Mononuclear cell (primary cell): ENCODE data around the gene DLX2. TPM values are rescaled to one million over a fixed set of nuclear protein-coding genes. Genes with fewer than 3 reads are reported as not detected.

ENCODE experiments used
- H3K27me3 ChIP-seq: 2 replicates; pipeline ENCODE4 v1.6.0; 2011; ENCODE audit warnings: low read length, control low read depth; ENCODE audit not compliant: insufficient read depth
- H3K4me1 ChIP-seq: 2 replicates; pipeline ENCODE4 v1.5.1; 2011; ENCODE audit warnings: mild to moderate bottlenecking, low read length, control low read depth; ENCODE audit not compliant: insufficient read depth
- H3K4me3 ChIP-seq: 2 replicates; pipeline ENCODE4 v1.5.1; 2011; ENCODE audit warnings: mild to moderate bottlenecking, low read length, moderate library complexity
- H3K9me3 ChIP-seq: 2 replicates; pipeline ENCODE4 v1.5.1; 2011; ENCODE audit warnings: low read depth, mild to moderate bottlenecking, control low read depth, low read length
- total RNA-seq: library from RNA; depleted of rRNA; stranded (reverse); fragments of >200 nt; gene quantifications from one replicate; pipeline ENCODE4 v1.2.3, GENCODE V29; 2012

Gene DLX2
- total RNA-seq, 1 donor: not detected

- Histone ChIP-seq H3K4me3 (no peak overlapping the region), H3K27me3 (peaks cover 97% of the 10 kb centered on the region), H3K4me1 (peaks cover 77% of the 10 kb centered on the region), H3K9me3 (no peaks in the 10 kb centered on the region)
Measured at GRCh38 chr2:172100080-172100934, 2.4 kb downstream of the DLX2 start.

GRCh38 chr2:172099472-172100079 lies 3.1 kb downstream of the DLX2 start:
- peaks cover 84% of the 10 kb centered on the region for H3K4me1 ChIP-seq
- H3K9me3 ChIP-seq: no peaks in the 10 kb centered on the region
- H3K4me3 ChIP-seq: no peak overlapping the region
- H3K27me3 ChIP-seq: peaks cover 97% of the 10 kb centered on the region

- Histone ChIP-seq H3K27me3 (peaks cover 97% of the 10 kb centered on the region), H3K9me3 (no peaks in the 10 kb centered on the region), H3K4me1 (peaks cover 89% of the 10 kb centered on the region), H3K4me3 (no peak overlapping the region)
Measured at GRCh38 chr2:172098650-172099471, 3.8 kb downstream of the DLX2 start.

DNA sequence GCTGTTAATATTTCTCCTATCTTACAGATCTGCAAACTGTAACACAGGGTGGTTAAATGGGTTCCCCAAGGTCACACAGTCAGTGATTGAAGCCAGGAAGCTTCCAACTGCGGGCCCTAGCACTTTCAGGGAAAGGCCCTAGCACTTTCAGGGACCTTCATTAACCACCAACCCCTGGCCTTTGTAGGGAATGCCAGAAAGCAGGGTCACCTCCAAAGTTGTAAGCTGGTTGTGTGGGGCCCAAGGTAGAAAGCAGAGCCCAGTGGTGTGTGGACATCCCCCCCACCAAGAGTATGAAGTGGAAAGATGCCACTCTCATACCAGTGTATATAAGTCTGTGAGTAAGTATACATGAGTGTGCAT lies 4.4 kb downstream of the DLX2 start:
- no peaks in the 10 kb centered on the region for H3K9me3 ChIP-seq
- peaks cover 97% of the 10 kb centered on the region for H3K27me3 ChIP-seq
- H3K4me3 ChIP-seq: no peak overlapping the region

DNA sequence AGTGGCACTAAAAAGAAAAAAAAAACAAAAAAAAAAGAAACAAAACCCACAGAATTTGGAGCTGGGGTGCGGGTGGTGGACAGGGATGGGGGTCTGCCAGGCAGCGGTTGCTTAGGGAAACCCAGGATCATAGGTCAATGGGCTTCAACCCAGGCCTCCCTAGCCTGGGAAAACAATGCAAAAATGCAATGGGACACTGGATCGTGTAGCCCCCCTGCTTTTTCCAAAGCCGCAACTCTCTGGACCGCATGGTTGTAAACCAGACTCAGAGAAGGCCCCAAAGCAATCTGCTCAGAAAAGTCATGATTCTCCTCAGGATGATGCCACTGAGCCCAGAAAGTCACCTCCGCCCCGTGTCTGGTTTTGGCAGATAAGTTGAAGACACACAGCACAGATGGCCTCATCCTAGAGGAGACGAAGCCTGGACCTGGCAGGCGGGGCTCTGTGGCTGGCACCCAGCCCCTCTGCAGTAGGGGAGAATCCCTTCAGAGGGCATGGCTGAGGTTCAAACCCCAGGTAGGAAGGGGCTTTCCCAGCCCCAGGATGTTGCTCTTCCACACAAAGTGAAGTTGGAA lies 5.1 kb downstream of the DLX2 start:
- Histone ChIP-seq H3K27me3 (peaks cover 98% of the 10 kb centered on the region), H3K4me1 (peaks cover 78% of the 10 kb centered on the region), H3K4me3 (no peak overlapping the region), H3K9me3 (no peaks in the 10 kb centered on the region)

More for the DNA sequence above, 4.4 kb downstream of the DLX2 start:
- H3K4me1 ChIP-seq: peaks cover 84% of the 10 kb centered on the region

- no peaks in the 10 kb centered on the region for H3K9me3 ChIP-seq
- no peak overlapping the region for H3K4me3 ChIP-seq
- H3K4me1 ChIP-seq: peaks cover 71% of the 10 kb centered on the region
Measured at GRCh38 chr2:172096626-172097547, 5.8 kb downstream of the DLX2 start.

DNA sequence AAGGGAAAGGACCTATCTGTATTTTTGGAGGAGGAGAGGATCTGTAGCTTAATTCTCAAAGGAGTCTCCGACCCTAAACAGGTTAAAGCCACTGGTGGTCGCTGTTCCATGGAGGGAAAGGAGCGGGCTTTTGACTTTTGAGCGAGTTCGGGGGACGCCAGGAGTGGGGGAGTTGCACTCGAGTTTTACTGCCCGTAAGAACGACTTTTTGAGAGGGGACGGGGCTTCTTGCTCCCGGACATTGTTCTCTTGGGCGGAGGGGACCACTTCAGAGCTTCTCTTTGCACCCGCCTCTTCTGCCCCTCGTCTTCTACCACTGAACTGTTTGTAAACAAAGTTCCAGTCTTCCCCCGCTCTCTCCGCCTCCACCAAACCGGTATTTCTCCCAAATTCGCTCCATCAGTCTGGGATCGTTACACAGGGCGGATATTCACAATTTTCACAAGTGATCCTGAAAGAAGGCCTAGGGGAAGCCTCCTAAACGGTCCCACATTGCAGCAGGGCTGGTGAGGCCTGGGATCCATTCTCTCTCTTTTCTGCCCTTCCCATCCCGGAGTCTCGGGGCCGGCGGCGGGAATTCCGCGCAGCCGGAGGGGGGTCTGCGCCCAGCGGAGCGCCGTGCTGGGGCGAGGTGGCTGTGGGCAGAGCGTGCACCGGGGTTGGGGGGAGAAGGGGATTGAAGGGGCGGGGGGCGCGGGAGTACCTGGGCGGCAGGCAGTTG lies 6.6 kb downstream of the DLX2 start:
- H3K4me3 ChIP-seq: no peak overlapping the region
- peaks cover 63% of the 10 kb centered on the region for H3K4me1 ChIP-seq
- peaks cover 98% of the 10 kb centered on the region for H3K27me3 ChIP-seq
- H3K9me3 ChIP-seq: no peaks in the 10 kb centered on the region

More at GRCh38 chr2:172096626-172097547, 5.8 kb downstream of the DLX2 start:
- peaks cover 98% of the 10 kb centered on the region for H3K27me3 ChIP-seq

DNA sequence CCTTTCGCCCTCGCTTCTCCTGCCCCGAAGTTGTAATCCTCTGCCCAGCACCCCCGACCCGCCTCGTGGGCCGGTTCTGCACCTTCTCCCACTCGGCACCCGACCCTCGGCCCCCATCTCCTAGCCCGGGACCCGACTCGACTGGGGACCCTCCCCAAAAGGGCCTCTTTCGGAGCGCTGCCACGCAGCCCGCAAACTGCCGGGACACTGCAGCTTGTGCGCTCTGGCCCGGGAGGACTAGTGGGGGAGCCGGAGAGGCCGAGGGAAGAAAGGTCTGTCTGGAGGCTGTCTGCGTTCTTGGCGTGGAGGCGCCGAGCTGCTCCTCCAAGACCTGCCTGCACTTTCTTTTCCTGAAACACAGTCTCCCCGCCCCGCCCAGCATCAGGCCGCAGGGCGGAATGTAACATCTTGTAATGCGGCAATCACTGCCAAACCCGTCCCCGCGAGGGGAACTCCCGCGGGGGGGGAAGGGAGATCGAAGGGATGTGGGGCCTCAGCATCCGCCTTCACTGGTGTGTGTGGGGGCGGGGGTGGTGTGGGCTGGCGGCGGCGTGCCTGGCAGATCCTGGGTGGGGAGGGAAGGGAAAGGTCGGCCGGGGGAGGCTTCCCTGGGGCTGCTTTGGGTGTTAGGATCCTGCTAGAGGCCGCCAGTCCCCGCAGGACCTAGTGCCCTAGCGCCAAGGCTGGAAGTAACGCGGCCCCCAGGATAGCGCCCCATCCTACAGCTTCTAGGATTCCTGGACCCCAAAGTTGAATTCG lies 7.4 kb downstream of the DLX2 start:
- H3K4me1 ChIP-seq: peaks cover 55% of the 10 kb centered on the region
- H3K9me3 ChIP-seq: no peaks in the 10 kb centered on the region
- peak overlapping the region; percentile 28 for H3K4me3 ChIP-seq
- H3K27me3 ChIP-seq: peaks cover 97% of the 10 kb centered on the region

DNA sequence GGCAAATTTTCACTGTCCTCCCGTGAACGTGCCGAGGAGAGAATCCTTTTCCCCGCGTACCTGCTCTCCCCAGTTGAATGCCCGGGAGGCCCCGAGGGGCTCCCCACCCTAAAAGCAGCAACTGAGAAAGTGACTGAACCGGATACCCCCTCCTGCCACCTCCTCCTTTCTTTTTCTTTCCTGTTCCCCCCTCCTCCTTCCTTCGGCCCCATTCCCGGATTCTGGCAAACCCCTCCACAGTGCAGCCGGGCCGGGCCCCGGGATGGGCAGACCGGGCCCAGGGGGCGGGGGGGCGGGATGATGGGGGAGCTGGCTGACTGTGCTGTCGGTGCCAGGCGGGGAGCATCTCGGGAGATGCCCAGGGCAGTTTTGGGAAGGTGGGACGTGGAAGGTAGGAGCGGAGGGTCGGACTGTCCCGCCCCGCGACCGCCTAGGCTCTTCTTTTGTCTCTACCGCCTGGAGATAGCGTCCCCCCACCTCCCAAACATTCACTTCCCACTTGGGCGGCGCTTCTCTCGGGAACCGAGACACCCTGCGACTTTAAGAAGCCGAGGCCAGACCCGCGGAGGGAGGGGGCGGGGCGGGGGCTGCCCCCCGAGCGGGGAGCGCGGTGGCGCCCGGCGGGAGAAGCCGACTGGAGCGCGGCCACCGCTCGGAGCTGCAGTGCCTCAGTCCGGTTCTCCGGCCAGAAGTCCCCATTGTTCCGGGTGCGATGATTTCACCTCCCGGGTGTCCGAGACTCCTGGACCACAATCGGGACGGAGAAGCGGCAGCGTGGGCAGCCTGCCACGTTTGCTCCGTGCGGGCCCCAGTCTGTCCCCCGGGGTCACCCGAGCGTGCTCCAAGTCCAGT lies 8.2 kb downstream of the DLX2 start:
- Histone ChIP-seq H3K27me3 (peaks cover 97% of the 10 kb centered on the region), H3K4me1 (peaks cover 48% of the 10 kb centered on the region), H3K9me3 (no peaks in the 10 kb centered on the region), H3K4me3 (peak overlapping the region; percentile 28)

GRCh38 chr2:172093416-172094293 lies 9.0 kb downstream of the DLX2 start:
- no peak overlapping the region for H3K4me3 ChIP-seq
- H3K27me3 ChIP-seq: peaks cover 97% of the 10 kb centered on the region
- no peaks in the 10 kb centered on the region for H3K9me3 ChIP-seq
- peaks cover 42% of the 10 kb centered on the region for H3K4me1 ChIP-seq

DNA sequence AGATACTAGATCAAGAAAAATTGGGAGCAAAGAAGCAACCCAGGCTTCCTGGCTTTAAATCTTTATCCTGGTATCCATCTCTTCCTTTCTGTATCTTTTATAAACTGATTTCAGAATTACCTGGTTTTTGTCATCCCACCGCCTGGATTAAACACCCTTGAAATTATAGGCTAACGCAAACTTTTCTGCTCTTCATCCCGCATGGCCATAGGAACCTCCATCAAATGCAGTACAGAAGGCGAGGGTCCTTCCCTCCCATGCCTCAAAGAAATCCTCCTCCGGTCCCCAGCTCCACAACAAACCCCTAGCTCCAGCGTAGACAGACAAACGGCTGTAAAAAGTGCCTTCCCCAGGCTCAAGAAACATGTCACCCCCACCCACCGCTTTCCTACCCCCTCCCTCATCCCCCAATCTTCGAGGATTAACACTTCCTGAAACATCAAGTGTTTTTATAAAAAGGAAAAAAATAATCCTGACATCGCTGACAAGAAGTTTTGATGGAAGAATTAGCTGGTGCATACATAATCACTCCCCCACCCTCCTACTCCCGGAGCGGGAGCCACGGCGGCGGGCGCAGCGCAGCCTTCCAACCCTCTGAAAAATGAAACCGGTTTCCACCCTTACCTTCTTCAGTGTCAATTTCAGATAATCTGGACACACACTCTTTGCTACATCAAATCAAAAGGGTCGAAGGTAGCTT lies 9.8 kb downstream of the DLX2 start:
- Histone ChIP-seq H3K27me3 (peaks cover 97% of the 10 kb centered on the region), H3K4me1 (peaks cover 38% of the 10 kb centered on the region), H3K4me3 (no peak overlapping the region), H3K9me3 (no peaks in the 10 kb centered on the region)
